GM13977 (cell line): ENCODE measurements around the gene CNTN1.

Experiments
- DNase-seq: peaks from one replicate; pipeline ENCODE4 v3.0.0; 2012; ENCODE audit warnings: low spot score
- CTCF ChIP-seq: IDR thresholded peaks from 2 replicates; pipeline ENCODE4 v1.5.1; 2012; ENCODE audit warnings: mild to moderate bottlenecking, control low read depth; ENCODE audit not compliant: insufficient read depth; ENCODE audit errors: extremely low read depth, missing control alignments
- in situ Hi-C: fragments of 300-500 bp; cut with MboI; formaldehyde crosslinking; loops from one replicate; pipeline ENCODE4 v1.12.0; 2022; ENCODE audit warnings: low sequenced_read_pairs, low pct_unique_long_range_greater_than_20kb, mixed read lengths, inconsistent platforms; ENCODE audit not compliant: unreplicated experiment

CNTN1 gene

GRCh38 chr12:40825156-40825555, 132.9 kb downstream of the CNTN1 start:
- DNase-seq, result no peak
- in situ Hi-C loops, result no loop called here
- no peak for TF ChIP-seq CTCF

GRCh38 chr12:40827683-40828592, 135.7 kb downstream of the CNTN1 start:
- no peak for TF ChIP-seq CTCF
- in situ Hi-C loops, result no loop called here
- no peak for DNase-seq

- no peak for TF ChIP-seq CTCF
- DNase-seq, result no peak
- in situ Hi-C loops, result no loop called here
Observed at GRCh38 chr12:40828593-40828990, 136.4 kb downstream of the CNTN1 start.

- TF ChIP-seq CTCF, result no peak
- no peak for DNase-seq
- in situ Hi-C loops, result no loop called here
Observed at GRCh38 chr12:40829738-40830144, 137.5 kb downstream of the CNTN1 start.

- DNase-seq, result no peak
- TF ChIP-seq CTCF, result no peak
- in situ Hi-C loops, result no loop called here
Observed at GRCh38 chr12:40831916-40832315, 139.7 kb downstream of the CNTN1 start.

- in situ Hi-C loops, result no loop called here
- no peak for TF ChIP-seq CTCF
- no peak for DNase-seq
Observed at GRCh38 chr12:40832668-40833067, 140.4 kb downstream of the CNTN1 start.
